ENCODE measurements around the gene TOGARAM2.
A peak's percentile ranks its signal among the peaks of the same experiment; 100 is the strongest.

Gene TOGARAM2

DNA sequence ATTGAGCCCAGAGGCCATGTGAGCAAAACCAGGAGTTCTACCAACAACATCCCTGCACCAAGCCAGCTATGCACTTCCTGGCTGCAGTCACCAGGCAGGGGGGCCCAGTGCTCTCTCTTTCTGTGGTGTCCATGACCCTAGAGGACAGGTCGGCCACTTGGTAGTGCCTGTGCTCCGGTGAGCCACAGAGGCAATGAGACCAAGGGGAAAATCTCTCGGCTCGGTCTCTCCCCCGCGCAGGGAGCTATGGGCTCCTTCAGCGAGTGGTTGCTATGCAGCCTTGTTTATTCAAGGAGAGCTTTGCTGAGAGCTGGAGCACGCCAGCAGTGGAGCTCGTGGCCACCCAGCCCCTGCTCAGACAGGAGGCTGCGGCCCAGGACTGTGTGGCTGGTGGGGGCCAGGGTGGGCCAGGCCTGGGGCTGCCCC, at the start of gene TOGARAM2:
TSS of gene TOGARAM2 (plus strand) at position 283 of the 426 bp plus-strand sequence. CDS start 13,537 bp downstream, outside the sequence.
- DNase-seq (ENCODE audit: low read depth in 1 of 2, low spot score in 1 of 2) = no peak

DNA sequence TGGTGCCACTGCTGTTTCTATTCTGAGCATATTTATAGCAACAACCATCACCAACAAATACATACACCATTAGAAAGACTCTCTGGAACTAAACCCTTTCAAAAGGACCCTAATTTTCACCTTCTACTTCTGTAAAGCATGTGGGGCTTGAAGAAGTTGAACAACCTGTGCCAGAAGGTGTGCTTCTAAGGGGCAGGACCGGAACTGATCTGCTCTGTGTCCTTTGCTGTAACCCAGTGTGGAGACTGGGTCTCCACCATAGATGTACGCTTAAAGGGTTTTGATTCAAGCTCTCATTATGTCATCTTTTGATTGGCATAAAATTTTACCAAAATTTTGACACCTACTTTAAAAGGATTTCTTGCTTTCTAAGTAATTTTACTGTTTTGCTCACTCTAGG, 46.3 kb upstream of the TOGARAM2 start:
- DNase-seq (ENCODE audit: low read depth in 1 of 2, low spot score in 1 of 2) = no peak

DNA sequence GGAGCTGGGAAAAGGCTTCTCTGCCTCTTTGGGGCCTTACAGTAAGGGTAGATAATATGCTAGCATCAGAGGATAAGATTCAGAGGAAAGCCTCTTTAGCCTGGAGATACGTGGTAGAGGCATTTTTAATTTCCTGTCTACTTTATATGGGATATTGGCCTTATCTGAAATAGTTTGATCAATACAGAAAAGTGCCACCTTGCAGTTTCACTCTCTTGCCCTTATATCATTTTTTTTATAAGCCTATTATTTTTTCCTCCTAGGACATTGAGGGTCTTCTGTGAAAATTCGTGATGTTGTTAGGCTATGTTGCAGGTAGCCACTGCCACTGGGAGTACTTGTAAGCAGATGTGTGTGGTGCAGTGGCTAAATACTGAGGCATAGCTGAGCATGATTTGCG, 40.1 kb upstream of the TOGARAM2 start:
- DNase-seq (ENCODE audit: low read depth in 1 of 2, low spot score in 1 of 2) = no peak

DNA sequence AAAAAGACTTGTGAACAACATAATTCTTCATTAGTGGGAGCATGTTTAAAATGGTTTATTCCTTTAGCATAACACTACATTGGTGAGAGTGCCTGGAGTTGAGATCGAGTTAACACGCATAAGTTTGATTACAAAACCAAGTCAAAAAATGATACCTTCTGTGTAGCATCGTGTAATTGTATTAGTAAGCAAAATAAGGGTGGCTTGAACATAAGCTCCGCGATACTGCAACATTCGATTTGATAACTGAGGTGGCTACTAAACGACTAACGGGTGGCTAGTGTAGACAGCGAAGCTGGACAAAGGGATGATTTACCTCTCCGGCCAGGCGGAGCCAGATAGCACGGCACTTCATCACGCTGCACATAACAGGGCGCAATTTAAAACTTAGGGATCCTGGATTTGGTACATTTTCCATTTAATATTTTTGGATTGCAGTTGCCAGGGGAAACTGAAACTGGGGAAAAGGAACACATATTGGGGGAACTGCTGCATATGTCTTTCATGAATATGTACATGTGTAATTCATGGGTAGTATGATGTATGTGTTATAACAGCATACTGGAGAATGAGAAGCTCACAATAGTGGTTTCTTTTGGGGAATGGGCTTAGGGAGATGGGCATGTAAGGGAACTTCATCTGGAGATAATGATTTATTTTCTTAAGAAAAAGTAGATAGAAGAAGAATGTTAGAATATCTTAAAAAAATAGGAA, 36.4 kb upstream of the TOGARAM2 start:
- no peak for DNase-seq (ENCODE audit: low read depth in 1 of 2, low spot score in 1 of 2)

DNA sequence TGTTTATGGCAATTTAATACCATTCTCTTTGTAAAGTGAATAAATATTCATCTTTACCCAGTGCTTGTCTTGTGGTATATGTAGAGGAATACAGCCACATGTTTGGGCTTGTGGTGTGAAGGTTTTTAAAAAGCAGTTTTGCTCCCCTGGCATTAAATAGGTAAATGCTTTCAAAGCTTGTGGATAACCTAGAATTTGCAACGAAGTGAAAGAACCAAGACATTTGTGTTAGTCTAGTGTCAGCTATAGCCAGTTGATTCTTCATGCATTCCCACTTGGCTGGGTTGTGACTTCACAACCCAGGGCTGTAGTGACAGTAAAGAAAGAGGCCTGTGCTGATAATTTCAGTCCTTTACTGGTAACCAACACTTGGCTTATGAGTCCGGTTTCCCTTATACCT, 32.9 kb upstream of the TOGARAM2 start:
- no peak for DNase-seq (ENCODE audit: low read depth in 1 of 2, low spot score in 1 of 2)

DNA sequence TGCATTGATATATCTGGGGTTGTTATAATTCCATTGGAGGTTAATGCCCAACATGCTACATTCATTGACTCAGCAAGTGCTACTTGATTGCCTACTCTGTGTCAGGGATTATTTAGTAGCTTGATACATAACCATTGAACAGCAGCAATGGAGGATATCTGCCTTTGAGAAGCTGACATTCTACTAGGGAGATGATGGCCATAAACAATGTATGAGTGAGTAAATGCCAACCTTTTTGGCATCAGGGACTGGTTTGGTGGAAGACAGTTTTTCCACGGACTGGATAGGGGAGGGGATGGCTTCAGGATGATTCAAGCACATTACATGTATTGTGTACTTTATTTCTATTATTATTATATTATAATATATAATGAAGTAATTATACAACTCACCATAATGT, 31.9 kb upstream of the TOGARAM2 start:
- DNase-seq (ENCODE audit: low read depth in 1 of 2, low spot score in 1 of 2) = no peak

DNA sequence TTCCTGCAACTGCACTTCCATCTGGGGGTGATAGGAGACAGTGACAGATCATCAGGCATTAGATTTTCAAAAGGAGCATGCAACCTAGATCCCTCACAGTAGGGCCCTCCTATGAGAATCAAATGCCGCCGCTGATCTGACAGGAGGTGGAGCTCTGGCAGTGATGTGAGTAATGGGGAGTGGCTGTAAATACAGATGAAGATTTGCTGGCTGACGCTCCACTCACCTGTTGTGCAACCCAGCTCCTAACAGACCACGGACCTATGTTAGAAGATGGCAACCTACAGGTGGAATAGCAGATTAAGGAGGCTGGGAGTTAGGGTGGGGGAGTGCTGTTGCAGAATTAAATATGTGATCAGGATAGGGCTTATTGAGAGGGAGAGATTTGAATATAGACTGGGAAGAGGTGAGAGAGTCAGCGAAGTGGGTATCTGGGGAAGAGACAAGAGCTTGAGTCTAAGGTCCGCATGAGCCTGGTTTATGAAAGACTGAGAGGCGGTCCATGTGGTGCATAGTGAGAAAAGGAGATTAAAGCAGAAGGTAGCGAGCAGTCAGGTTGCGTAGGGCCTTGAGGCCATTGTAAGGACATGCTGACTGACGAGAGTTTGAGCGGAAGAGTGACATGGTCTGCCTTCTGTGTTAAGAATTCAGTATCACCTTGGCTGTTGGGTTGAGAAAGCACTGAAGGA, 31.3 kb upstream of the TOGARAM2 start:
- no peak for DNase-seq (ENCODE audit: low read depth in 1 of 2, low spot score in 1 of 2)

DNA sequence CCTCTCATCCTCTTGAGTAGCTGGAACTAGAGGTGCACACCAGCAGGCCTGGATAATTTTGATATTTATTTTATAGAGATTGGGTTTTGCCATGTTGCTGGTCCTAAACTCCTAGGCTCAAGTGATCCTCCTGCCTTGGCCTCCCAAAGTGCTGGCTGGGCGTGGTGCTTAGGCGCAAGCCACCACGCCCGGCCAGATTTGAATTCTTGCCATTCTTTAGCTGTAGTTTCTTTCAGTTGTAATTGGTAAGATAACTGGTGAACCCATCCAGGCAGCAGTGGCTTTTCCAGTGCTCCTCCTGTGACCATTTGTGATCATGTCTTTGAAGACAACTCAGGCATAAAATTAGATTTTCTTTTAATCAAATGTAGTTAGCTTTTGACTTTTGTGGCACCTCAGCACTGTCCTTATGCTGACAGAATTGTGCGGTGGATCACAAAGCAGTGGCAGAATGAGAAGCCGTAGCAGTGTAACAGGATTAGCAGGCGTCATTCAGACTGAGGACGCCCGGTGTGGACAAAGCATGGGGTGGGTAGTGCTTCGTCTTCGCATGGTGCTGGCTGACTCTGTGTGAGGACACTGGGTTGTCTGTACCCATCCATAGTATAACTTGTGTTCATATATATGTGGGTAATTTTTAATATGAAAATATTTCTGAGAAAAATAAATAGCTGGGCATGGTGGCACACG, 30.0 kb upstream of the TOGARAM2 start:
- DNase-seq (ENCODE audit: low read depth in 1 of 2, low spot score in 1 of 2) = no peak

DNA sequence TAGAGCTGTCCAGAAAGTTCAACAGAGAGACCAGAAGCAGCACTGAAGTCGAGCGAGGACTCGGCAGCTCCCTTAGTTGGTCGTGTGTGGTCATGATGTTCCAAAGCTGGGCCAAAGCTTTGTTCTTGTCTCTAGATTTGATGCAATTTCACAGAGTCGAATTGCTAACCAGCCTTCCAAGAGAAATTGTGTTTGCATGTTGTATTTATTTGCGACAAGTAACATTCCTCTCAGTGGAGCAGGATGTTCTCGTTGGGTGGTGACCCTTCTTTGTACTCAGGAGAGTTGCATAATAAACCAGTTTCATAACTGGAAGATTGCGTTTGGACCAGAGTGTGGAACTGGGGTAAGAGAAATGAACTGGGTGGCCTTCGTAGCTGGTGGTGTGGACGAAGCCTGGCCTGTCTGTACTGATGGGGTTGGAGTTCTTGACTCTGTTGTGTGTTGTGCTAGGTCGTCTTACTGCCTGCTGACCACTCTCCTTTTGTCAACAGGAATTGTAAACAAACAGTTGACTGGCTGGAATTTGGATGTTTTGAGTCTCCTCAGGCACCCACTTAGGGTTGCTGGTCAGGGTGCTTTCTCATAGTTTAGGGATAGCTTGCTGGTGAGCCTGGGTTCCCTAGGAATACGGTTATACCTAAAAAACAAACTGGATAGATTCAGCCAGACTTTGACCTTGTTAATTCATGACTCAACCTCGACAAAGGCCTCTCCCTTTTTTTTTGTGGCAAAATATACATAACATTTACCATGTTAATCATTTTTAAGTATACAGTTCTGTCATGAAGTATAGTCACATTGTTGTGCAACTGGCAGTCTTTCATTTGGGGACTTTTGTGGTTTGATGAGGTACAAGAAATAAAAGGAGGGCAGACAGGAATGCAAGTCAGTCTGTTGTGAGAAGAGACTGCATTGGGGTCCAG, 28.9 kb upstream of the TOGARAM2 start:
- no peak for DNase-seq (ENCODE audit: low read depth in 1 of 2, low spot score in 1 of 2)

DNA sequence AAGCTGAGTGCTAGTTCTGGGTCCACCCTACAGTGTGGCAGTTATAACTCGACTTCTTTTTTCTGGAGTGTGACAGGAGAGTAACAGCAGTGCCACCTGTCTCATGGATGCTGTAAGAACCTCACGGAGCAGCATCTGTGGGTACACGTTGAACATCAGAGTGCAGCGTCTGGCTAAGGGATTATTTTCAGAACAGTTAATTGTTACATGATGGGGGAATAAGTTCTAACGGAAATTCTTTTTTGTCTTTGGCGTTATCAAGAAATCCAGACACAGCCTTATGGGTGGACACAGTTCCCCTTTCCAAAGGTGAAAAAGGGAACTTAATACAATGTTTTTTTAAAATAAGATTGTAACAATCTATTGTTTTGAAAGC, 28.3 kb upstream of the TOGARAM2 start:
- DNase-seq (ENCODE audit: low read depth in 1 of 2, low spot score in 1 of 2) = no peak

DNA sequence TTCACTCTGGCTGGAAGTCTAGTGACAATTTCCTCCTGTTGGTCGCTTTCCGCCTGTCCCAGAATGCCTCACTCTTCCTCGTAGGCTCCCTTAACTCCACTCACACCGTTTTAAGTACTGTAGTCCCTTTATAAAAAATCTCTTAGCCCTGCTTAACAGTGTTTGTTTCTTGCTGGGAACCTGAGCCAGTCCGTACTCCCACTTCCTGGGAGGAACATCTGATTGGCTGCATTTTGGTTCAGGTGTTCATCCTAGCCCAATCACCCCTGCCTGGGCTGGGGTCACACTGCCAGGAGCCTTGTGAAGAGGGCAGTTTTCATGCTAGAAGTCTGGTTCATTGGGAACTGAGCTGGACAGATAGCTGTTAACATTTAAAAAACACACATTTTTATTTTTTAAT, 25.6 kb upstream of the TOGARAM2 start:
- no peak for DNase-seq (ENCODE audit: low read depth in 1 of 2, low spot score in 1 of 2)

DNA sequence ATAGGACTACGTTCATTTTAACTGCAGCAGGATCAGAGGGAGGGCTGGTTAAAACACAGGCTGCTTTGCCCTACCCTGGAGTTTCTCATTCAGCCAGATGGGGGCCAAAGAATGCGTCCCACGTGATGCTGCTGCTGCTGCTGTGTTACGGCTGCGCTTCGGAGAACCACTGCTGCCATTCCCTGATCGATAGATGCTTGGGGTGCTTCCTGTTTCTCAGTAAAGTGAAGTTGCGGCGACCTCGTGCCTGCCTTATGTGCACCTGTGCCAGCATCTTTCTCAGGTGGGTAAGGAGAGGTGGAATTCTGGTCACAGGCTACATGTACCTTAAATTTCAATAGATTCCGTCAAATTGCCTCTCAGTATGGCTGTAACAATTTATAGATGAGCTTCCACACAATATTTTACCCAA, 24.7 kb upstream of the TOGARAM2 start:
- peak in 1 of 2 donors; percentile 26 for DNase-seq (ENCODE audit: low read depth in 1 of 2, low spot score in 1 of 2)

DNA sequence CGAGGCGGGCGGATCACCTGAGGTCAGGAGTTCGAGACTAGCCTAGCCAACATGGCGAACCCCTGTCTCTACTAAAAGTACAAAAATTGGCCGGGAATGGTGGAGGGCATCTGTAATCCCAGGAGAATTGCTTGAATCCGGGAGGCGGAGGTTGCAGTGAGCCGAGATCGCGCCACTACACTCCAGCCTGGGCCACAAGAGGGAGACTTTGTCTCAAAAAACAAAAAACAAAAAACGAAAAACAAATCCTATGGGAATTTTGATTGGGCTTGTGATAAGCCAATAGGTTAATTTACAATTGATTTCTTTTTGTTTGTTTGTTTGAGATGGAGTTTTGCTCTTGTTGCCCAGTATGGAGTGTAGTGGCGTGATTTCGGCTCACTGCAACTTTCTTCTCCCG, 24.2 kb upstream of the TOGARAM2 start:
- no peak for DNase-seq (ENCODE audit: low read depth in 1 of 2, low spot score in 1 of 2)

DNA sequence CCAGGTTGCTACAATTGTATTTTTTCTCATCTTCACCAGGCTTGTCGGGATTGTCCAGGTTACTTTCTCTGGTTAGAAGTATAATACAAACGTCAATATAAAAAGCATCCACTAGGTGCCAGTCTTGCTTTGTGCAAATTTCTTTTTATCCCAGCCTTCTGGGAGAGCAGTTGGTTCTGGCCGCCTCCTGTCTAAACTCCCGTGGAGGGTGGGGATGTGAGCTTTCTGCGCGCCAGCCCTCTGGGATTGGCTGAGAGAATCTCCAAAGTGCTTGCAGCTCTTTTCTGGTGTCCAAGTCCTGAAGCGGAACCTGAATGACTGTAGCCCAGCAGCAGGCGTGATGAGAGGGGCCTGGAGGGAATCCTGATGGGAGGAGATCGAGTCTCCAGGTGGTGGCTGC, 22.4 kb upstream of the TOGARAM2 start:
- DNase-seq (ENCODE audit: low read depth in 1 of 2, low spot score in 1 of 2) = no peak

DNA sequence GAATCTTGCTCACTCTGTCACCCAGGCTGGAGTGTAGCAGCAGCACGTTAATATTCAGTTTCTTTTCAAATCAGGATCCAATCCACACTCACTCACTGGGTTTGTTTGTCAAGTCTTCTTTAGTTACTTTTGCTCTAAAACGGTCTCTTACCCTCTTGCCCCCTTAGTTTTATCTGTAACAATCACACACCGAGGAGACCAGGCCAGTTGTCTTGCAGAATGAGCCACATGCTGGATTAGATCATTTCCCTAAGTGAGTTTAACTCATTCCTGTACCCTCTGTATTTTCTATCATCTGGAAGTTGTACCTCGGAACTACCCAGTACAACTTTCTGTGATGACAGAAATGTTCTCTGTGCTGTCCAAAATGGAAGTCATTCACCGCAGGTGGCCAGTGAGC, 20.7 kb upstream of the TOGARAM2 start:
- no peak for DNase-seq (ENCODE audit: low read depth in 1 of 2, low spot score in 1 of 2)

DNA sequence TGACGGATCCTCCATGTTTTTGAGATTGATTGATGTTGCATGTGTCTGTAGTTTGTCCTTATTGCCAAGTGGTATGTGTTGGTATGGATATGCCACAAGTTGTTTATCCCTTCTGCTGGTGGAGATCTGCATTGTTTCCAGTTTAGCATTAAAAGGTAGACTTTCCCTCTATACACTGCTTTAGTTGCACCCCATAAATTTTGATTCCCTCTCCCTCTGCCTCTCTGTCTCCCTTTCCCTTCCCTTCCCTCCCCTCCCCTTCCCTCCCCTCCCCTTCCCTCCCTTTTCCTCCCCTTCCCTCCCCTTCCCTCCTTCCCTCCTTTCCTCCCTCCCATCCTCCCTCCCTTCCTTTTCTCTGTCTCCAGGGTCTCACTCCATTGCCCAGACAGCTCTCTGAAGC, 18.6 kb upstream of the TOGARAM2 start:
- DNase-seq (ENCODE audit: low read depth in 1 of 2, low spot score in 1 of 2) = no peak

DNA sequence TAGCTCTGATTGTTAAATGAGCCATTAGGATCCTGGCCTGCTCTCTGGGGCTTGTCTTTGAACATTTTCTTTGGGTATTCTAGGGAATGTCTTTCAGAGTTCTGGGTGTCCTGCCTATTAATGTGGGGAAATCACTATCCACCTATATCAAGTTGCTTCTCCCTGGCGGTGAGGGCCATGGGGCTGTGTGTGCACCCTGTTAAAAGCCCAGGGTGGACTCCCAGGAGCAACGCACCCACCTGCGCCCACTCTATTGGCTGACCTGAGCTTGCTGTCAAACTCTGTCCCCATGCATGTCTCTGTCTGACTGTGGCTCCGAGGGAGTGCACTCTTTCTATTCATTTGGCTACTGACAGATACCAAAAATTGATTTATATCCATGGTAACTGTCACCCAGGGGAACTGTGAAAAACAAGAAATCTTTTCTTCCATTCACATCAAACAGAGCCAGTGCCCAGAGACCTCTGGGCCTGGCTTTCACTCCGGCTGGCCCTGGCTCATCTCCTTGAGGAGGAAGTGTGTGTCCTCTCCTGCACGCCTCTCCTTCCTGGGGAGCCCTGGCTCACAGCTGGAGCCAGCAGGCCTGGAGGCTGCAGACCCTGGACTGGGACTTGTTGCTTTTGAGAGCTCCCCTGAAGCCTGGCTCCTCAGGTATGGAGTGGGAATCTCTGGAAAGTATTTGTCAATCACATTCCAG, 10.5 kb upstream of the TOGARAM2 start:
- no peak for DNase-seq (ENCODE audit: low read depth in 1 of 2, low spot score in 1 of 2)

DNA sequence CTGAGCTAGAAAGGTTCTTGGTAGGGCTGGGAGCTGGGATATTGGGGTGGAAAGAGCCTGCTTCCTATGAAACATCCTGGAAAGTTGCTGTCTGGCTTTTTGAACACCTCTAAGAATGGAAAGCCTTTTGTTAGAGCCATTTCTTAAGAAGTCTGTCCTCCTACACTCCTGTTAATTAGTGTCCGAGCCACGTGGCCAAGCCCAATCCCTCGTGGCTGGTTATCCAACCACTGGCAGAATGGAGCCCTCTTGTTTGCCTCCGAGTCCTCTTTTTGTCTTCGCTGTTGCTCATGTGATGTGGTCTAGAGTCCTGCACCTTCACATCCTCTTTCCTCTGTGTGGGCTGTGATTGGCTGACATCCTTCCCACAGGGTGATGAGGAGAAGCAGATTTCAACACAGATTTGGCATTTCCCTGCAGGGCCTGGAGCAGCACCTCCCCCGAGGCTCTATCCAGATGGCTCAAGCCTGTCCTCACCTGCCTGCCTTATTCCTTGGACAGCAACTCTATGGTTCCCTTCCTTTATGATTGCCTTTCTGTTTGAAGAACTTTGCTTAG, 8.2 kb upstream of the TOGARAM2 start:
- no peak for DNase-seq (ENCODE audit: low read depth in 1 of 2, low spot score in 1 of 2)

DNA sequence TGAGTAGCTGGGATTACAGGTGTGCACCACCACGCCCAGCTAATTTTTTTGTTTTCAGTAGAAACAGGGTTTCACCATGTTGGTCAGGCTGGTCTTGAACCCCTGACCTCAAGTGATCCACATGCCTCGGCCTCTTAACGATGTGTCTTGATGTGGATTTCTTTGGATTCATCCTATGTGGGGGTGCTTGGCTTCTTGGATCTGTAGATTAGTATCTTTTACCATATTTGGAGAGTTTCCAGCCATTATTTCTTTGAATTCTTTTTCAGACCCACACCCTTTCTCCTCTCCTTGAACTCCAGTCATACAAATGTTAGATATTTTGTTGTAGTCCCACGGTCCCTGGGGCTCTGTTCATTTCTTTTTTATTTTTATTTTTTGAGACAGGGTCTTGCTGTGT, 6.8 kb upstream of the TOGARAM2 start:
- no peak for DNase-seq (ENCODE audit: low read depth in 1 of 2, low spot score in 1 of 2)

DNA sequence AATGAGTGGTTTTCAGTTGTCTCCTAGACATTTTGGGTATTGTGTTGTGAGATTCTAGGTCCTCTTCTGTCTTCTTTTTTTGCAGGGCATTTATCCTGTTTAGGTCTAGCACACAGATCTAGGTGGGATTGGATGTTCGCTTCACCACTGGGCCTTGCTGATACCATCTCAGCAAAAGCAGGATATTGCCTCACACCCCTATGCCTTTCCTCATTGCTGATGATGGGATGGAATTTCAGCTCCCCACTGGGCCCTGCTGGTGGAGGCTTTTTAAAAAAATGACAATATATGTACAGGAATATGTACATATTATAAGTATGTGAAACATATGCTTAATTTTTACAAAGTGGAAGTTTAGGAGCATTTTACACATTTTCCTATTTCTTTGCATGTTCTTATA, 5.4 kb upstream of the TOGARAM2 start:
- DNase-seq (ENCODE audit: low read depth in 1 of 2, low spot score in 1 of 2) = no peak
